ENCODE data around the gene CYSTM1. TPM values are rescaled to one million over a fixed set of nuclear protein-coding genes. Genes with fewer than 3 reads are reported as not detected.

CYSTM1 gene
- total and polyA plus RNA-seq, 2 of the 8 experiments (the other 6 are each of a cell fraction or from before 2014, with no cell fraction given), result 25.0 to 47.8 TPM

- no peak overlapping the region for H2BK12ac ChIP-seq (ENCODE audit: low read depth, low read length)
- H2BK20ac ChIP-seq (ENCODE audit: low read length), result no peak overlapping the region
- no peak overlapping the region for H3K14ac ChIP-seq (ENCODE audit: insufficient read length)
- H3K9me3 ChIP-seq (ENCODE audit: insufficient read depth in 2 of 2, low read depth in 1 of 2, low read length in 1 of 2), result no peaks in the 10 kb centered on the region
- TF ChIP-seq TAF1 (IDR thresholded peaks at IDR 0.05; ENCODE audit: low read depth, low read length) (no peak), CHD2 (IDR thresholded peaks at IDR 0.05; ENCODE audit: low read length) (no peak), CBX5 (IDR thresholded peaks at IDR 0.05; ENCODE audit: low read depth, low read length) (no peak), CBX8 (IDR thresholded peaks at IDR 0.05; ENCODE audit: borderline replicate concordance, low read depth, low read length) (no peak), JUN (IDR thresholded peaks at IDR 0.05; ENCODE audit: low read depth, low read length) (no peak), JUND (IDR thresholded peaks at IDR 0.05; ENCODE audit: low read length) (no peak), CTBP2 (IDR thresholded peaks at IDR 0.05; ENCODE audit: borderline replicate concordance, insufficient read depth, insufficient read length, low read length) (no peak), FOSL1 (IDR thresholded peaks at IDR 0.05; ENCODE audit: insufficient read depth, low read depth, low read length) (no peak)
- TF ChIP-seq, protein P1, sequence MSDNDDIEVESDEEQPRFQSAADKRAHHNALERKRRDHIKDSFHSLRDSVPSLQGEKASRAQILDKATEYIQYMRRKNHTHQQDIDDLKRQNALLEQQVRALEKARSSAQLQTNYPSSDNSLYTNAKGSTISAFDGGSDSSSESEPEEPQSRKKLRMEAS (IDR thresholded peaks at IDR 0.05), result no peak
- H3K27me3 ChIP-seq (replicated peaks in 1 of 4; ENCODE audit: control insufficient read depth in 3 of 4, extremely low read depth in 1 of 4, insufficient read depth in 3 of 4, low read length in 3 of 4), result no peaks in the 10 kb centered on the region
- H2AFZ ChIP-seq (ENCODE audit: low read length), result no peak overlapping the region
- no peak overlapping the region for H4K91ac ChIP-seq (replicated peaks; ENCODE audit: insufficient read length, low read length)
- H3K4ac ChIP-seq (replicated peaks; ENCODE audit: insufficient read length, low read depth, low read length), result no peak overlapping the region
- H3K27ac ChIP-seq (ENCODE audit: low read depth, low read length), result no peak overlapping the region
- no peaks in the 10 kb centered on the region for H3K79me2 ChIP-seq (ENCODE audit: control insufficient read depth in 1 of 2, insufficient read depth in 2 of 2, low read length in 2 of 2)
- H2BK120ac ChIP-seq (replicated peaks; ENCODE audit: low read depth, low read length), result no peak overlapping the region
- H3K4me3 ChIP-seq (ENCODE audit: extremely low read depth in 1 of 4, insufficient read depth in 2 of 4, low read depth in 3 of 4, low read length in 4 of 4), result no peak overlapping the region
- ChIA-PET CTCF (ENCODE audit: partially characterized antibody) (interaction anchor here (0.6 to 25.9 kb wide), 29 partner anchors 9 to 305 kb away, joined by 3 to 676 read pairs (median 4); partner anchors contain the start of genes EIF4EBP3, HBEGF, PFDN1 and SLC4A9), POLR2A (ENCODE audit: partially characterized antibody) (interaction anchor here (0.9 to 8.0 kb wide), 8 partner anchors 10 to 109 kb away, joined by 3 to 64 read pairs (median 4); partner anchors contain the start of genes HBEGF and PFDN1)
- H4K5ac ChIP-seq (ENCODE audit: insufficient read length, low read depth, low read length), result no peak overlapping the region
- H3K4me2 ChIP-seq (ENCODE audit: insufficient read depth in 1 of 2, low read depth in 2 of 2, low read length in 2 of 2), result no peak overlapping the region
- peaks cover 3% of the 10 kb centered on the region in 2 experiments for H4K20me1 ChIP-seq (replicated peaks in 1 of 2; ENCODE audit: control insufficient read depth in 1 of 2, insufficient read depth in 2 of 2, low read length in 2 of 2)
- H3K4me1 ChIP-seq (replicated peaks in 1 of 4; ENCODE audit: control insufficient read depth in 3 of 4, insufficient read depth in 4 of 4, low read length in 3 of 4), result peaks cover 6 to 17% (median 12%) of the 10 kb centered on the region in 4 experiments; a peak in 6 of 7 replicates
- H3K36me3 ChIP-seq (ENCODE audit: control insufficient read depth in 2 of 4, insufficient read depth in 4 of 4, low read length in 3 of 4), result no peaks in the 10 kb centered on the region
- no peak overlapping the region for H2BK5ac ChIP-seq (ENCODE audit: low read depth, low read length)
- no peak overlapping the region for H2BK15ac ChIP-seq (ENCODE audit: low read length)
- H3K23ac ChIP-seq (ENCODE audit: insufficient read length), result no peak overlapping the region
- no peak overlapping the region for H4K8ac ChIP-seq (ENCODE audit: extremely low read depth, insufficient read depth, low read length)
- DNase-seq (ENCODE audit: low read depth in 1 of 2, low spot score in 2 of 2), result no peak
- H3K23me2 ChIP-seq (ENCODE audit: low read depth, low read length), result no peaks in the 10 kb centered on the region
- no peak overlapping the region for H2AK5ac ChIP-seq (ENCODE audit: low read depth, low read length)
- no peak overlapping the region for H3K9ac ChIP-seq (replicated peaks in 1 of 4; ENCODE audit: extremely low read depth in 1 of 4, low read depth in 3 of 4, low read length in 3 of 4)
- WGBS, 2 experiments (ENCODE audit: extremely low coverage in 1 of 2, insufficient coverage in 1 of 2, insufficient read length in 1 of 2, insufficient replicate concordance in 2 of 2, low coverage in 1 of 2, low lambda C conversion rate in 2 of 2, missing lambda C conversion rate in 1 of 2), result 88% methylated on average over 4 of the region's 4 CpGs; no CpG with 5 or more reads in 1 of the 2 experiments
- H3K18ac ChIP-seq (ENCODE audit: extremely low read depth, low read length), result no peak overlapping the region
- no peak for FAIRE-seq
- H3K79me1 ChIP-seq (ENCODE audit: low read depth, low read length), result no peaks in the 10 kb centered on the region; the same call in 1 of the 2 replicates
- no peak overlapping the region for H3K56ac ChIP-seq (replicated peaks; ENCODE audit: insufficient read length, low read depth, low read length)
Observed at GRCh38 chr5:140242890-140243585, 68.0 kb downstream of the CYSTM1 start.

Measured in H1 (cell line).